Measurements from ENCODE around the gene ZDHHC16.

DNA sequence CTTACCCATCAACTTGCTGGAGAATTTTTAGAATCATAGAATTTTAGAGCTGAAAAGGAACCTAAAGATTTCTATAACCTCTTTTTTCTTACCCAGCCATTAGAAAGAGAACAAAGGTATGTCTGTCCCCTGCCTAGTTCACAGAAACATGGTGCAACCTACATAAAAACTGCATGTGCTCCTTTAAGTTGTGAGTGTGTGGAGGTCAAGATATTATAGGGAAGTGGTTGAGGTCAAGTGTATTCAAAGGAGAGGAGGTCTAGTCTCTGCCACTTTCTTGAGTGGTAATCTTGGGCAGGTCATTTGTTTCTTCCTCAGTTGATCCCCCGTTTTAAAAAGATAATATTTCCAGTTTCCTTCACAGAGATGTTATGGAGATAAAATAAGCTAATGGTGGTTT lies 59.2 kb downstream of the ZDHHC16 start:
- TF ChIP-seq, protein P1, sequence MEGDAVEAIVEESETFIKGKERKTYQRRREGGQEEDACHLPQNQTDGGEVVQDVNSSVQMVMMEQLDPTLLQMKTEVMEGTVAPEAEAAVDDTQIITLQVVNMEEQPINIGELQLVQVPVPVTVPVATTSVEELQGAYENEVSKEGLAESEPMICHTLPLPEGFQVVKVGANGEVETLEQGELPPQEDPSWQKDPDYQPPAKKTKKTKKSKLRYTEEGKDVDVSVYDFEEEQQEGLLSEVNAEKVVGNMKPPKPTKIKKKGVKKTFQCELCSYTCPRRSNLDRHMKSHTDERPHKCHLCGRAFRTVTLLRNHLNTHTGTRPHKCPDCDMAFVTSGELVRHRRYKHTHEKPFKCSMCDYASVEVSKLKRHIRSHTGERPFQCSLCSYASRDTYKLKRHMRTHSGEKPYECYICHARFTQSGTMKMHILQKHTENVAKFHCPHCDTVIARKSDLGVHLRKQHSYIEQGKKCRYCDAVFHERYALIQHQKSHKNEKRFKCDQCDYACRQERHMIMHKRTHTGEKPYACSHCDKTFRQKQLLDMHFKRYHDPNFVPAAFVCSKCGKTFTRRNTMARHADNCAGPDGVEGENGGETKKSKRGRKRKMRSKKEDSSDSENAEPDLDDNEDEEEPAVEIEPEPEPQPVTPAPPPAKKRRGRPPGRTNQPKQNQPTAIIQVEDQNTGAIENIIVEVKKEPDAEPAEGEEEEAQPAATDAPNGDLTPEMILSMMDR (IDR thresholded peaks at IDR 0.05), result no peak
- TF ChIP-seq TCF7L2 (IDR thresholded peaks at IDR 0.05; ENCODE audit: low read depth, low read length), result no peak
- TF ChIP-seq, protein P2, sequence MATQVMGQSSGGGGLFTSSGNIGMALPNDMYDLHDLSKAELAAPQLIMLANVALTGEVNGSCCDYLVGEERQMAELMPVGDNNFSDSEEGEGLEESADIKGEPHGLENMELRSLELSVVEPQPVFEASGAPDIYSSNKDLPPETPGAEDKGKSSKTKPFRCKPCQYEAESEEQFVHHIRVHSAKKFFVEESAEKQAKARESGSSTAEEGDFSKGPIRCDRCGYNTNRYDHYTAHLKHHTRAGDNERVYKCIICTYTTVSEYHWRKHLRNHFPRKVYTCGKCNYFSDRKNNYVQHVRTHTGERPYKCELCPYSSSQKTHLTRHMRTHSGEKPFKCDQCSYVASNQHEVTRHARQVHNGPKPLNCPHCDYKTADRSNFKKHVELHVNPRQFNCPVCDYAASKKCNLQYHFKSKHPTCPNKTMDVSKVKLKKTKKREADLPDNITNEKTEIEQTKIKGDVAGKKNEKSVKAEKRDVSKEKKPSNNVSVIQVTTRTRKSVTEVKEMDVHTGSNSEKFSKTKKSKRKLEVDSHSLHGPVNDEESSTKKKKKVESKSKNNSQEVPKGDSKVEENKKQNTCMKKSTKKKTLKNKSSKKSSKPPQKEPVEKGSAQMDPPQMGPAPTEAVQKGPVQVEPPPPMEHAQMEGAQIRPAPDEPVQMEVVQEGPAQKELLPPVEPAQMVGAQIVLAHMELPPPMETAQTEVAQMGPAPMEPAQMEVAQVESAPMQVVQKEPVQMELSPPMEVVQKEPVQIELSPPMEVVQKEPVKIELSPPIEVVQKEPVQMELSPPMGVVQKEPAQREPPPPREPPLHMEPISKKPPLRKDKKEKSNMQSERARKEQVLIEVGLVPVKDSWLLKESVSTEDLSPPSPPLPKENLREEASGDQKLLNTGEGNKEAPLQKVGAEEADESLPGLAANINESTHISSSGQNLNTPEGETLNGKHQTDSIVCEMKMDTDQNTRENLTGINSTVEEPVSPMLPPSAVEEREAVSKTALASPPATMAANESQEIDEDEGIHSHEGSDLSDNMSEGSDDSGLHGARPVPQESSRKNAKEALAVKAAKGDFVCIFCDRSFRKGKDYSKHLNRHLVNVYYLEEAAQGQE (IDR thresholded peaks at IDR 0.05; ENCODE audit: insufficient read depth in 1 of 2, low read depth in 2 of 2, low read length in 1 of 2), result no peak
